Epithelial cell of proximal tubule (primary cell): ENCODE measurements around the gene HYAL4. TPM values are rescaled to one million over a fixed set of nuclear protein-coding genes. Genes with fewer than 3 reads are reported as not detected.
"Not testable (repeated sequence)": the region's sequence is repeated elsewhere in the genome, so short reads cannot be mapped to it uniquely, and the experiment has no call there.

Source experiments
- DNase-seq: peaks from one replicate; pipeline ENCODE4 v3.0.0-alpha.2; 2011; ENCODE audit warnings: low read depth
- H3K4me3 ChIP-seq: 2 replicates; pipeline ENCODE4 v1.5.1; 2011; ENCODE audit warnings: low read depth, mild to moderate bottlenecking, low read length
- total RNA-seq: library from RNA; depleted of rRNA; stranded (reverse); fragments of >200 nt; gene quantifications from 2 replicates; pipeline ENCODE4 v1.2.3, GENCODE V29; 2015
- TF ChIP-seq, protein P1 (sequence below): conservative IDR thresholded peaks from 2 replicates; pipeline ENCODE4 v1.5.1; 2012; ENCODE audit warnings: low read depth, mild to moderate bottlenecking, low read length

Gene HYAL4
- total RNA-seq, 1 donor from 2014 or later, result not detected

DNA sequence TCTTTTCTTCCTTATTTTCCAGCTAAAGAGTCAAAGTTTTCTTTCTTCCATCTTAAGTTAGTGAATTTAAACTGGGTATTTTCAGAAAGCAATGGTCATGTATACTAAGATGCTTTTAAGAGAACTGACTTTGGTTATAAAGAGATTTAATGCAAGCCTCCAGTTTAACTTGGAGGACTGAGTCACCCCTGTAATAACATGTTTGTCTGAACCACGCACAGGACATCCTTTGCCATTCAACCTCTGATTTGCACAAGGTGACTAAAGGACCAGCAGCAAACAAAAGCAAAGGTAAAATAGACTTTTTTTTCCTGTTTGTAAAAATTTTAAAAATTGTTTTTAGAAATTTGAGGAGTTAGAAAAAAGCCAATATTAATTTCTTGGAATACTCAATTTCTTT lies 2.9 kb downstream of the HYAL4 start:
- TF ChIP-seq, protein P1, sequence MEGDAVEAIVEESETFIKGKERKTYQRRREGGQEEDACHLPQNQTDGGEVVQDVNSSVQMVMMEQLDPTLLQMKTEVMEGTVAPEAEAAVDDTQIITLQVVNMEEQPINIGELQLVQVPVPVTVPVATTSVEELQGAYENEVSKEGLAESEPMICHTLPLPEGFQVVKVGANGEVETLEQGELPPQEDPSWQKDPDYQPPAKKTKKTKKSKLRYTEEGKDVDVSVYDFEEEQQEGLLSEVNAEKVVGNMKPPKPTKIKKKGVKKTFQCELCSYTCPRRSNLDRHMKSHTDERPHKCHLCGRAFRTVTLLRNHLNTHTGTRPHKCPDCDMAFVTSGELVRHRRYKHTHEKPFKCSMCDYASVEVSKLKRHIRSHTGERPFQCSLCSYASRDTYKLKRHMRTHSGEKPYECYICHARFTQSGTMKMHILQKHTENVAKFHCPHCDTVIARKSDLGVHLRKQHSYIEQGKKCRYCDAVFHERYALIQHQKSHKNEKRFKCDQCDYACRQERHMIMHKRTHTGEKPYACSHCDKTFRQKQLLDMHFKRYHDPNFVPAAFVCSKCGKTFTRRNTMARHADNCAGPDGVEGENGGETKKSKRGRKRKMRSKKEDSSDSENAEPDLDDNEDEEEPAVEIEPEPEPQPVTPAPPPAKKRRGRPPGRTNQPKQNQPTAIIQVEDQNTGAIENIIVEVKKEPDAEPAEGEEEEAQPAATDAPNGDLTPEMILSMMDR, result no peak
- no peak overlapping the region for H3K4me3 ChIP-seq
- DNase-seq, result no peak

DNA sequence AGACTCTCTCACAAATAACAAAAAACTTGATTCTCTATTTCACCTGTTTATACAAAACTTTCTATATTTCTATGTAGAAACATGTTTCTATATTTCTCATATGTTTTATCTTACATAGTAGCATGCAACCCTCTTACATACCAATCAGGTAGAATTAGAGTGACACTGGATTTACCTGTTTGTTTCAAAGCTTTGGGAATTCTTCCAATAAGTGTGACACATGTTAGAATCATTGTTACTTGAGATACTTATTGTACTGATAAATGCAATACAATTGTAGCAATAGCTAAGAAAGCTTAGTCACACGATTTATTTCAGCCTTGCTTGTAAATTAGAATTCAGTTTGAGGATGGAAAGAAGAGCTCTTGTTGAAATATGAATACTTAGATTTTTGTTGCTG lies 4.9 kb downstream of the HYAL4 start:
- DNase-seq, result no peak
- no peak overlapping the region for H3K4me3 ChIP-seq
- TF ChIP-seq, protein P1, result no peak

DNA sequence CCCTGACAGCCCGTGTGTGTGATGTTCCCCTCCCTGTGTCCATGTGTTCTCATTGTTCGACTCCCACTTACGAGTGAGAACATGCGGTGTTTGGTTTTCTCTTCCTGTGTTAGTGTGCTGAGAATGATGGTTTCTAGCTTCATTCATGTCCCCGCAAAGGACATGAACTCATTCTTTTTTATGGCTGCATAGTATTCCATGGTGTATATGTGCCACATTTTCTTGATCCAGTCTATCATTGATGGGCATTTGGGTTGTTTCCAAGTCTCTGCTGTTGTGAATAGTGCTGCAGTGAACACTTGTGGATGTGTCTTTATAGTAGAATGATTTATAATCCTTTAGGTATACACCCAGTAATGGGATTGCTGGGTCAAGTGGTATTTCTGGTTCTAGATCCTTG lies 6.4 kb downstream of the HYAL4 start:
- H3K4me3 ChIP-seq, DNase-seq: not testable (repeated sequence)

DNA sequence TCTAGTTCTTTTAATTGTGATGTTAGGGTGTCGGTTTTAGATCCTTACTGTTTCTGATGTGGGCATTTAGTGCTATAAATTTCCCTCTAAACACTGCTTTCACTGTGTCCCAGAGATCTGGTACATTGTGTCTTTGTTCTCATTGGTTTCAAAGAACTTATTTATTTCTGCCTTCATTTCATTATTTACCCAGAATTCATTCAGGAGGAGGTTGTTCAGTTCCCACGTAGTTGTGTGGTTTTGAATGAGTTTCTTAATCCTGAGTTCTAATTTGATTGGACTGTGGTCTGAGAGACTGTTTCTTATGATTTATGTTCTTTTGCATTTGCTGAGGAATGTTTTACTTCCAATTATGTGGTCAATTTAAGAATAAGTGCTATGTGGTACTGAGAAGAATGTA lies 9.3 kb downstream of the HYAL4 start:
- not testable (repeated sequence) for H3K4me3 ChIP-seq

DNA sequence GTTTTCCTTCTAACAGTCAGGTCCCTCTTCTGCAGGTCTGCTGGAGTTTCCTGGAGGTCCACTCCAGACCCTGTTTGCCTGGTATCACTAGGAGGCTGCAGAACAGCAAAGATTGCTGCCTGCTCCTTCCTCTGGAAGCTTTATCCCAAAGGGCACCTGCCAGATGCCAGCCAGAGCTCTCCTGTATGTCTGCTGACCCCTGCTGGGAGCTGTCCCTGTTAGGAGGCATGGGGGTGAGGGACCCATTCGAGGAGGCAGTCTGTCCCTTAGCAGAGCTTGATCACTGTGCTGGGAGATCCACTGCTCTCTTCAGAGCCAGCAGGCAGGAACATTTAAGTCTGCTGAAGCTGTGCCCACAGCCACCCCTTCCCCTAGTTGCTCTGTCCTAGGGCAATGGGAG lies 11.5 kb downstream of the HYAL4 start:
- not testable (repeated sequence) for H3K4me3 ChIP-seq, DNase-seq
- TF ChIP-seq, protein P1, result peak; percentile 18

More for the DNA sequence above, 9.3 kb downstream of the HYAL4 start:
- not testable (repeated sequence) for DNase-seq

DNA sequence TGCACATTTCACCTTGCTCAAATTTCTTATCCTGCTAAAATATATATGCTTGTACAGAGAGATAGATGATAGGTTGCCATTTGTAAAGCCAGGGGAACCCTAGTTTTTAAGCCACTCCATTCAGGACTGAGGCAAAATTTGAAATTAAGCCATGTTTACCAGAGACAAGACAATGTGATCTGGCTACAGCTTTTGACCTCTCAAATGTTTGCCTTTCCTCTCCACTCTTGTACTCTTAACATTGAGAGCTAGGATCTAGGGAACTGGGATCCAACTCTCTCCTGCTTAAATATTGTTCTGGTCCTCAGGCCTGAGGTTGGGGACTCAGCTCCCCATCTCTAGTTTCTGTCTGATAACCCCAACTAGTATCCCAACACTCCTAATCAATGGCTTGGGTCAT lies 15.9 kb downstream of the HYAL4 start:
- H3K4me3 ChIP-seq, result no peak overlapping the region
- DNase-seq, result no peak
- TF ChIP-seq, protein P1, result no peak

DNA sequence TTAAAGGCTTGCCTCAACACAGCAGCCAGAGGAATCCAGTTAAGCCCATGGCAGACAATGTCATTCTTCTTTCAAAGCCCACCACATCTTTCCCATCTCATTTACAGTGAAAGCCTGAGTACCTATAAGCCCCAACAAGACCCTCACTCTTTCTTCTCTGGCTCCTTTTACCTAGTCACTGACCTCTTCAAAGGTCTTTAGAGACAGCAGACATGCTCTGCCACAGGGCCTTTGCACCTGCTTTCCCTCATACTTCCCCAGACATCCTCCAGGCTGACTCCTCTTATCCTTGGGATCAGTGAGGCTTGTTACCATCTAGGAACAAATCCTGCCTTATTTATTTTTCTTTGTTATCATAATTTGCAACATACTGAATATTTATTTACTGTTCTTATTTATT lies 17.8 kb downstream of the HYAL4 start:
- TF ChIP-seq, protein P1, result no peak
- DNase-seq, result no peak
- H3K4me3 ChIP-seq, result no peak overlapping the region

DNA sequence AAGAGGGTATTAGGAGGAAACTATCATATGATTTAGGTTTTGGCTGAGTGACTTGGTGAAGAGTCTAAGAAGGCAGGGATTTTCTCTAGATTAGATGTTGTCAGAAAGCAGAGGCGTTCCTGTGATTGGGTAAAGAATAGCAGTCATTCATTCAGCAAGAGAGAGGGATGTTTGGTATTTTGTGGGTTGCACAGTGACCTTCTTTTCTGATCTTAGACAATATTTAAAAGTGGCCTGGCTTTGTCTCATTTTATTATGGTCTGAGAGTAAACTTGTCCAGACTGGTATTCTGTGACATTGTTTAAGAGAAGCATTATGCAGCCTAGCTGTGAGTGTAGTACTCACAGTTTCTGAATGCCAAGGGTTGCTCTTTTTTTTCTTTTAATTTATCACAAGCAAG lies 18.5 kb downstream of the HYAL4 start:
- TF ChIP-seq, protein P1, result no peak
- no peak overlapping the region for H3K4me3 ChIP-seq
- DNase-seq, result no peak
